NT2/D1 (cell line): Measurements from ENCODE around the gene ITGB1BP2.

Experiments
- SUZ12 ChIP-seq: IDR thresholded peaks from 2 replicates; pipeline ENCODE4 v1.6.1; 2011; ENCODE audit not compliant: insufficient read length, insufficient read depth; ENCODE audit errors: extremely low read depth
- YY1 ChIP-seq: IDR thresholded peaks from 2 replicates; pipeline ENCODE4 v1.6.1; 2011; ENCODE audit not compliant: insufficient read length, insufficient read depth

DNA sequence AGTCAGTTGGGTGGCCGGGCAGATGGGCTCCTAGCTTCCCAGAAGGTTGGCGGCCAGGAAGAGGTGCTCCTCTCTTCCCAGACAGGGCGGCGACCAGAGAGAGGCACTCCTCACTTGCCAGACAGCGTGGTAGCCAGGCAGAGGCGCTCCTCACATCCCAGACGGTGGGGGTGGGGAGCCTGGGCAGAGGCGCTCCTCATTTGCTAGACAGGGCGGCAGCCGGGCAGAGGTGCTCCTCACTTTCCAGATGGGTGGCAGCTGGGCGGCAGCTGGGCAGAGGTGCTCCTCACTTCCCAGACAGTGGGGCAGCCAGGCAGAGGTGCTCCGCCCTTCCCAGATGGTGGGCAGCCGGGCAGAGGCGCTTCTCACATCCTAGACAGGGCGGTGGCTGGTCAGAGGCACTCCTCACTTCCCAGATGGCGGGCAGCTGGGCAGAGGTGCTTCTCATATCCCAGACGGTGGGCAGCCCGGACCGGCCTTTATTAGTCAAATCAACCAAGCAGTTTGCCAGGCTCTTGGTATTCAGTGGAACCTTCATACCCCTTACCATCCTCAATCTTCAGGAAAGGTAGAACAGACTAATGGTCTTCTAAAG lies 31.7 kb upstream of the ITGB1BP2 start:
- TF ChIP-seq SUZ12 (no peak), YY1 (no peak)
